GM12878 (cell line): ENCODE measurements around the gene DDX49.

Experiments
- BMI1 ChIP-seq: fragments of 450-650 bp; IDR thresholded peaks from 2 replicates; pipeline ENCODE4 v1.6.1; 2016; ENCODE audit warnings: mild to moderate bottlenecking, moderate library complexity, borderline replicate concordance
- EZH2 ChIP-seq: IDR thresholded peaks from 2 replicates; pipeline ENCODE4 v1.6.1; 2012; ENCODE audit warnings: low read depth, mild to moderate bottlenecking, control low read depth, inconsistent platforms, low read length, borderline replicate concordance; ENCODE audit not compliant: control insufficient read depth
- GATAD2B ChIP-seq: fragments of 450-650 bp; conservative IDR thresholded peaks from 2 replicates; pipeline ENCODE4 v1.6.1; 2017; ENCODE audit warnings: low read depth, mild to moderate bottlenecking, moderate library complexity
- HDAC6 ChIP-seq: fragments of 200-600 bp; sonication (generic); IDR thresholded peaks from one replicate; pipeline ENCODE4 v1.8.0; 2017; ENCODE audit warnings: antibody characterized with exemption; ENCODE audit not compliant: unreplicated experiment
- KAT2A ChIP-seq: conservative IDR thresholded peaks from 2 replicates; pipeline ENCODE4 v1.6.1; 2011; ENCODE audit warnings: low read depth, low read length; ENCODE audit not compliant: control insufficient read depth
- POLR2A ChIP-seq: IDR thresholded peaks from 2 replicates; pipeline ENCODE4 v1.6.1; 2011; ENCODE audit warnings: low read depth, mild to moderate bottlenecking, low read length
- RFX5 ChIP-seq: IDR thresholded peaks from 2 replicates; pipeline ENCODE4 v1.6.1; 2011; ENCODE audit warnings: low read depth, low read length, improper control_type of control experiment
- SKIL ChIP-seq: fragments of 450-650 bp; IDR thresholded peaks from 2 replicates; pipeline ENCODE4 v1.6.1; 2017; ENCODE audit warnings: mild to moderate bottlenecking, low read depth, inconsistent platforms; ENCODE audit not compliant: poor library complexity, severe bottlenecking
- SP1 ChIP-seq: IDR thresholded peaks from one replicate; pipeline ENCODE4 v1.6.1; 2011; ENCODE audit warnings: low read depth, low read length
- STAT3 ChIP-seq: IDR thresholded peaks from 2 replicates; pipeline ENCODE4 v1.6.1; 2011; ENCODE audit warnings: low read depth, low read length, improper control_type of control experiment
- TAF1 ChIP-seq: IDR thresholded peaks from 2 replicates; pipeline ENCODE4 v1.6.1; 2011; ENCODE audit warnings: mild to moderate bottlenecking, low read depth, low read length, borderline replicate concordance
- TF ChIP-seq, protein P1 (sequence below), 3 experiments: IDR thresholded peaks in 2 of 3; conservative IDR thresholded peaks in 1 of 3; 2 replicates each; pipeline ENCODE4 v1.5.1; 2011; ENCODE audit warnings: low read depth in 3 of 3, low read length in 3 of 3, mild to moderate bottlenecking in 3 of 3, control low read depth in 2 of 3, moderate library complexity in 2 of 3, inconsistent platforms in 1 of 3, mixed read lengths in 1 of 3; ENCODE audit not compliant: control insufficient read depth in 2 of 3, insufficient read depth in 1 of 3; ENCODE audit errors: extremely low read depth in 1 of 3

- TF ChIP-seq BMI1 (no peak), TAF1 (no peak), SKIL (no peak), RFX5 (no peak), KAT2A (no peak), EZH2 (no peak), GATAD2B (no peak), HDAC6 (no peak), STAT3 (no peak), POLR2A (no peak), SP1 (no peak)
- TF ChIP-seq, protein P1, sequence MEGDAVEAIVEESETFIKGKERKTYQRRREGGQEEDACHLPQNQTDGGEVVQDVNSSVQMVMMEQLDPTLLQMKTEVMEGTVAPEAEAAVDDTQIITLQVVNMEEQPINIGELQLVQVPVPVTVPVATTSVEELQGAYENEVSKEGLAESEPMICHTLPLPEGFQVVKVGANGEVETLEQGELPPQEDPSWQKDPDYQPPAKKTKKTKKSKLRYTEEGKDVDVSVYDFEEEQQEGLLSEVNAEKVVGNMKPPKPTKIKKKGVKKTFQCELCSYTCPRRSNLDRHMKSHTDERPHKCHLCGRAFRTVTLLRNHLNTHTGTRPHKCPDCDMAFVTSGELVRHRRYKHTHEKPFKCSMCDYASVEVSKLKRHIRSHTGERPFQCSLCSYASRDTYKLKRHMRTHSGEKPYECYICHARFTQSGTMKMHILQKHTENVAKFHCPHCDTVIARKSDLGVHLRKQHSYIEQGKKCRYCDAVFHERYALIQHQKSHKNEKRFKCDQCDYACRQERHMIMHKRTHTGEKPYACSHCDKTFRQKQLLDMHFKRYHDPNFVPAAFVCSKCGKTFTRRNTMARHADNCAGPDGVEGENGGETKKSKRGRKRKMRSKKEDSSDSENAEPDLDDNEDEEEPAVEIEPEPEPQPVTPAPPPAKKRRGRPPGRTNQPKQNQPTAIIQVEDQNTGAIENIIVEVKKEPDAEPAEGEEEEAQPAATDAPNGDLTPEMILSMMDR (IDR thresholded peaks at IDR 0.05 in 2 of 3, conservative IDR thresholded peaks at IDR 0.05 in 1 of 3; ENCODE audit: control insufficient read depth in 2 of 3, extremely low read depth in 1 of 3, insufficient read depth in 1 of 3, low read depth in 3 of 3, low read length in 3 of 3), result no peak
Observed at GRCh38 chr19:18886972-18887371, 32.5 kb upstream of the DDX49 start.
